Erythroblast (primary cell): ENCODE data around the gene SVOPL.

Experiments used
- GATA1 ChIP-seq: IDR thresholded peaks from 2 replicates; pipeline ENCODE4 v1.6.1; 2011; ENCODE audit warnings: low read depth, mild to moderate bottlenecking, control low read depth, low read length, moderate library complexity
- POLR2A ChIP-seq: IDR thresholded peaks from 2 replicates; pipeline ENCODE4 v1.6.1; 2011; ENCODE audit warnings: mild to moderate bottlenecking, low read length

- TF ChIP-seq POLR2A (no peak), GATA1 (no peak)
These were observed 94.9 kb downstream of the SVOPL start for GRCh38 chr7:138606236-138606635.
